ENCODE results near the gene KHNYN.

KHNYN gene

DNA sequence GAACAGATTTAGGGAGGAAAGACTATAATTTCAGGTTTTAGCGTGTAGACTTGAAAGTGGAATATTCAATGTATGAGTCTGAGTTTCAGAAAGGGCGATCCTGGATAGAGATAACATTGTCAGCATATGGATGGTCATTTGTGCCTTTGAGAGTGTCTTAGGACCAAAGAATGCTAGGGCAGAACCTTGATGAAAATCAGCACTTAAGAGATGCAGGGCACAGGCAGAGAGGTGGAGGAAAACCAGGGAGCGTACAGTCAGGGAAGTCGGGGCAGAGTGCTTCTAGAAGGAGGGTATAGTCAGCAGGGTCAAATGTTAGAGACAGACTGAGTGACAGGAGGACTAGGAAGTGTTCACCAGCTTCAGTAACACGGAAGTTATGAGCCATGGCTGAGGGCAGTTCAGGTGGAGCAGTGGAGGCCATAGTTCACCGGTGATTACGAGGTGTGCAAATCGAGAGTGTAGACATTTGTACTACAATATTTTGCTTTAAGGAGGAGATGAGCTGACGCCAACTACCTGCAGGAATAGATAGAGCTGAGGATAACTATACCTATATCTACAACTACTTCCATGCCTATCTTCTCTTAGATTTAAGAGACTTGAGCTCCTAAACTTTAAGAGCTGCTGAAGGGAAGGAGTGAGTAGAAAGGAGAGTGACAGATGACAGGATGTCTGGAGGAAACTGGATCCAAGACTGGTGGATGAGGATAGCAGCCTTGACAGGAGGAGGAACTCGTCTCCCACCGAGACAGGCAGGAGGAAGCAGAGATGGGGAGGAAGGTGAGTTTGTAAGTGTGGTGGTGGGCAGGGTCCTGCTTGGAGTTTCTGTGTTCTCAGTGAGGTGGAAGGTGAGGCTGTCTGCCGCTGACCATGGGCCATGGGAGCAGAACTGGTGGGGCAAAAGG lies 6.8 kb upstream of the KHNYN start:
- no peak for DNase-seq (ENCODE audit: low read depth)

DNA sequence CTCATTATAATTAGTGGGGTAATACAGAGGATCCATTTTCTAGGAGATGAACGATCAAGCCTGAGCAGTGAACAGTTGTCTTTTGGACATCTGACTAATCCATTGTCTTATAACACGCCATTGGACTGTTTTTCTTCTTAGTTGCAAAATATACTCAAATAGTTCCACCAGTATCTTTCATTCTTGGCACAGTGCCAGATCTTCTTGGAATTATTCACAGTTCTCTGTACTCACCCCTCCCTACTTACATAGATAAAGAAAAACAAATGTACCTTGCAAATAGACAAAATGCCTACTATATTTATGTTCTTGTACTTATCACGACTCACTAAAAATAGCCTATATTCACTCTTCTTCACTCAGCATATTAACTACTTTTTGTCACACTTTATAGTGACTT lies 4.0 kb upstream of the KHNYN start:
- DNase-seq (ENCODE audit: low read depth): no peak

DNA sequence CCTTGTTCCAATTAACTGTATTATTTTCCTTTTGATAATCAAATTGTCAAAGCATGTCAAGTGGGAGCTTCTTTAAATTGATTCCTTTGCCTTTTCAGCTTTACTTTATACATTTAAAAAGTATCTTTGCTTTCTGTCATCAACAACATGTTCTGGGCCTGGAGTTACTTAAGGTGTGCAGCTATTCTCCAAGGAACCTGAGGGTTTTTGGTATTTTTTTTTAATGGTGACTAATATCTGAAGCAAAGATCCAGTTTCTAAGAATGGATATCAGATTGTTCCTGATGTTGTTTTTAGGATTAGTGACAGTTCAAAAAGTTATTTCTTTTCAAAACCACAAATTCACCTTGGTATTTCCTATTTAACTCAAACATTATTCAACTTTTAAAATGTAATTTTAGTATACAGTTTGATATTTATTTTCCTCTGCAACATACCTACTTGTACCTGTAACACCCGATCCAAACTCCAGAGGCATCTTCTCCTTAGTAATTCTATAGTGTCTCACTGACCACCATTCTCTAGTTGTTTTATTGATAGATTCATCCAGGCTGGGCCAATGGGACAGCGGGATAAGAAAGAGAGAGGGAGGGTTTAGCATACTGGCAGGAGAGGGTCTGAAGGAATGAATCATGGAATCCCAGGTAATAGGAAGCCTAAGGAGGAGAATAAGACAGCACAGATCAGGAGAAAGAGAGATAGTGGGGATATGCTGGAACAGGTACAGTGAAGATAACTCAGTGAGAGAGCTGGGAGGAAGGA lies 3.4 kb upstream of the KHNYN start:
- DNase-seq (ENCODE audit: low read depth): no peak

DNA sequence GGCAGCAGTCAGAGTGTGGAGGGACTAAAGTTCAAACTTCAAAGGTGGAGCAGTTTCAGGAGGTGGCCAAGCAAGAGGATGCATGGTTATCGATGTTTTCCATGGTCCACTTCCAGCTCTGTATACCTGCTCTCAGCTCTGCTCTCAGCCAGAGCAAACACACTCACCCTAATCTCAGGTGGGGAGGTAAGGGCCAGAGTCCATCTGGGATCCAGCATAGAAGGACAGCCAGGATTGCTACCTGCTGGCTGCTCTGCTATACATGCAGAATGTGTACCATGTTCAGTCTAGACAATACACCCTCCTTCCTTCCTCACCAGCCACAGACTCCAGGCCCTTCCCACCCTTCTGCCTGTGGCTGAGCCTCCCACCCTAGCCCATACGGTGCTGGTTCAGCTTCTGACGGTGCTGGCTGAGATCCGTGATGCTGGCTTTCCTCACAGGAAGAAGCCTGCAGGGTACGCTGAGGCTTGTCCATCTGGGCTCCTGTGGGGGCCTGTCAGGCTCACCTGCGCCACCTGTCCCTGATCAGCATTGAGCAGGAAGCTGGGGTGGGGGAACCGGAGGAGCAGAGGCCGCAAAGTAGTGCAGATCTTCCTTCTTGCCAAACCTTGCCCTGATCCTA lies 2.7 kb upstream of the KHNYN start:
- DNase-seq (ENCODE audit: low read depth): no peak

DNA sequence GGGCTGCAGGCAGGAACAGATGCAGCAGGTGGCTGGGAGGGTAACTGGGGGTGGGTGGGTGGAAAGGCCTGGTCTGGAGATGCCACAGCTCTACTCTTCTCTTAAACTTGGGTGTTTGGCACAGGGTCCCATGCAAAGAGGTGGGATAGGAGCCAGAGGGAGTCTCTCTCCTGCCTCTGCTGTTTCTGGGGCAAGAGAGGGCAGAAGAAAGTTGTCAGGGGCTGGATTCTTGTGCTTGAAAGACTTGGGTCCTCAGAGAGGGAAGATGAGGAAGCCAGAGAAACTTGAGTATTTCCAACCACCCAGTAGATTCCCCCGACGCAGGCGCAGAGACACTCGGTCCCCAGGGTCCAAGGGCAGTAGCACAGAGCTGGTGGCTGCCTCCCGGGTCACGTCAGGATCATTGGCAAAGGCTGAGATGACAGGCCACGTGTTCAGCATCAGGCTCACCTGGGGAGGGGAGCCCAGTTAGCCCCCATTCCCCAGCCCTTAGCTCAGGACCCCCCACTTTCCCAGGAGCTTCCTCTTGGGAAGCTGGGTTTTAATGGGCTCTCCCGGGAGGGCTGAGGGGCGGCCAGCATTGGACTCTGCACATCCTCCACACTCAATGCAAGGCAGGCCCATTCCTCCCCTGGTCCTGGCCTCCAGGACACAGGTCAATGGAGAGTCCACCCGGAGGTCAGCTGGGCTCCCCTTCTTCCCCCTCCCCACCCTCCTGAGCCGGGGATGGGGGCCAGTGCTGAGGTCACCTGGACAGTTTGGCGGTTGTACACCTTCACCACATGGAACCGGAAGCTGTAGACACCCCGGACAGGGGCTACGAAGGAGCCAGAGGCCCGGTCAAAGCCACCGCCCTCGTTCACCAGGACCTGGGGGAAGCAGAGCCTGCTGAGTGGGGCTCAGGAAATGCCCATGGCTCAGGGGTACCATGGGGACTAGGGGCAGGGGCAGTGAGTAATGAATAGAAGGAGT lies 1.9 kb upstream of the KHNYN start:
- no peak for DNase-seq (ENCODE audit: low read depth)

DNA sequence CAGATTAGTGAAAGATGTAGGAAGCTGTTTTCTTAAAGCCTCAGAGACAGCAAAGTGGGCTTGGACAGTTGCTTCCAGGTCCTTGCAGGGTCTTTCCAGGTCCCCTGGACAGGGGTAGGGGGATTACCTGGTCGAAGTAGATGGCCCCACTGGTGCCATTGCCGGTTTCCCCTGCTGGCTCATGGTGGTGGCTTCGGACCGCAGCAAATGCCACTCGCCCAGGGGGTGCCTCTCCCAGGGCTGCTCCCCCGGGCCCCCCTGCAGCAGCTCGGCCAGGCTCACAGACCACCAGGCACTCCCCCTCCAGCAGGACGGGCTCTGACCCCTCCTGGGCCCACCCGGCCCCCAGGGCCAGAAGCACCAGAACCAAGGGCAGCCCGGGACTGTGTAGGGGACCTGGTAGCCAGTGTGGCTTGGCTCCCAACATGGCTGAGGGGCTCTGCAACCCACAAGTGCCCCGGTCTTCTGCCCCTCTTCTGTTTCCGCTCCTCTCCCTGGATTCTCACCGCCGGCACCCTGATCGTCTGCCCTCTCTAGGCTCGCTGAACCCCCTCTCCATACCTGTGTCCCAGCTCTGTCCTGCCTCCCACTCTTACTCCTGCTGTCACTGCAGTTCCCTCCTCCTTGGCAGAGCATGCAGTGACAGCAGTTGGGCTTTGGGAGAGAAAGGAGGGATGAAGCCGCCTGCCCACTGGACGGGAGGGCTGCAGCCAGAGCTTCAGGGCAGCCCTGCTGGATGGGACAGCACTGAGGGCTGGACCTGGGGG lies 943 bp upstream of the KHNYN start:
- no peak for DNase-seq (ENCODE audit: low read depth)

DNA sequence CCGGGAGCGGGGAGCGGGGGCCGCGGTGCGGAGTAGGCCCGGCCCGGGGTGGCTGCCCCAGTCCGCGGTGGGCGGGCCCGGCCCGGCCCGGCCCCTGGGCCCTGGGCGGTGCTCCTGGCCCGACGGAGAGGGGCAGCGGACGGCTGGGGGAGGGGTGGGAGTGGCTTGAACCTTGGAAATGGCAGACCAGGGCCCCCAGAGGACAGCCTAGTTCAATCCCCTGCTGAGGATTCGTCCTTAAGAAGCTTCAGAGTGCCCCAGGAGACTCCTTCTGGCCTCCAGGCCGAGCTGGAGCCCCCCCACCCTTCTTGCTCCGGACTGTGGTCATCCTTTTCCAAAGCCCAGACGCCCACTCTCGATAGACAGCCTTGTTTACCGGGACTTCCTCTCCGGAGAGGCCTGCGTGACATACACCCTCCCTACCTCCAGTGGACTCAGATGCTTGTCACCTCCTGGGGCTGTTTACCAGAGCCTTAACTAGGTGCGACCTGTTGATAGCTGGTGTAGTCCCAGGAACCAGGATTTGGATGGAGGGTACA lies 458 bp downstream of the KHNYN start:
- DNase-seq (ENCODE audit: low read depth): peak; percentile 34

DNA sequence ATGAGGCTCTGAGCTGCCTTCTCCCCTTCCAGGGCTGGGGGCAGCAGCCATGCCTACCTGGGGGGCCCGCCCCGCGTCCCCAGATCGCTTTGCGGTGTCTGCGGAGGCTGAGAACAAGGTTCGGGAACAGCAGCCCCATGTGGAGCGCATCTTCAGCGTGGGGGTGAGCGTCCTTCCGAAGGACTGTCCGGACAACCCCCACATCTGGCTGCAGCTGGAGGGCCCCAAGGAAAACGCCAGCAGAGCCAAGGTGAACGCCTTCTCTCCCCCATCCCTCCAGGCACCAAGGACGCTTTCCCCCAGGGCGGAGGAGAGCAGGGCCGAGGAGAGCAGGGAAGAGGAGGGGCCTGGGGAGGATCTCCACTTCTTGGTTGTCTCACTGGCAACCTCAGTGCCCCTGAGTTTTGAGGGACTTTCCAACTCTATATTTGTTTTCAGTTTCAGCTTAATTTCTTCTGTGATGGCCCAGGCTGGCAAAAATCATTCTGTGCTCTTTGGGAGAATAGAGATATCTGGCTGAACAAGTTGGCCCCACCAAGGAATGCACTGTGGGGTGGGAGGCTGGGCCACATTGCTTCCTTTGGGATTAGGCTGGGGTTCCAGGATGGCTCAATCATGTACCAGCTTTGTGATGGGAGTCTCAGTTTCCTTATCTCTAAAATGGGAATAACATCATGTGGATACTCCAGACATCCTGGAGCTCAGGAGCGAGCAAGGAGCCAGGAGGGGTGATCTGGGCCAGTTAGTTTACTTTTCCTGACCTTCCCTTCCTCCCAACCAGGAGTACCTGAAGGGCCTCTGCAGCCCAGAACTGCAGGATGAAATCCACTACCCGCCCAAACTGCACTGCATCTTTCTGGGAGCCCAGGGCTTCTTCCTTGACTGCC lies 1.2 kb downstream of the KHNYN start:
- peak; percentile 69 for DNase-seq (ENCODE audit: low read depth)

DNA sequence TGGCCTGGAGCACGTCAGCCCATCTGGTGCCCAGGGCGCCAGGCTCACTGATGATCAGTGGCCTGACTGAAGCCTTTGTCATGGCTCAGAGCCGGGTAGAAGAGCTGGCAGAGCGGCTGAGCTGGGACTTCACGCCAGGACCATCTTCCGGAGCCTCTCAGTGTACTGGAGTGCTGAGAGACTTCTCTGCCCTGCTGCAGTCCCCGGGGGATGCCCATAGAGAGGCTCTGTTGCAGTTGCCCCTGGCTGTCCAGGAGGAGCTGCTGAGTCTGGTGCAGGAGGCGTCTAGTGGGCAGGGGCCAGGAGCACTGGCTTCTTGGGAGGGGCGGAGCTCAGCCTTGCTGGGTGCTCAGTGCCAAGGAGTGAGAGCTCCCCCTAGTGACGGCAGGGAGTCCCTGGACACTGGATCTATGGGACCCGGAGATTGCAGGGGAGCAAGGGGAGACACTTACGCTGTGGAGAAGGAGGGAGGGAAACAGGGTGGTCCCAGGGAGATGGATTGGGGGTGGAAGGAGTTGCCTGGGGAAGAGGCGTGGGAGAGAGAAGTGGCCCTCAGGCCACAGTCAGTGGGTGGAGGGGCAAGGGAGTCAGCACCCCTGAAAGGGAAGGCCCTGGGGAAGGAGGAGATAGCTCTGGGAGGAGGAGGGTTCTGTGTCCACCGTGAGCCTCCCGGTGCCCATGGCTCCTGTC lies 2.0 kb downstream of the KHNYN start:
- peak; percentile 82 for DNase-seq (ENCODE audit: low read depth)

DNA sequence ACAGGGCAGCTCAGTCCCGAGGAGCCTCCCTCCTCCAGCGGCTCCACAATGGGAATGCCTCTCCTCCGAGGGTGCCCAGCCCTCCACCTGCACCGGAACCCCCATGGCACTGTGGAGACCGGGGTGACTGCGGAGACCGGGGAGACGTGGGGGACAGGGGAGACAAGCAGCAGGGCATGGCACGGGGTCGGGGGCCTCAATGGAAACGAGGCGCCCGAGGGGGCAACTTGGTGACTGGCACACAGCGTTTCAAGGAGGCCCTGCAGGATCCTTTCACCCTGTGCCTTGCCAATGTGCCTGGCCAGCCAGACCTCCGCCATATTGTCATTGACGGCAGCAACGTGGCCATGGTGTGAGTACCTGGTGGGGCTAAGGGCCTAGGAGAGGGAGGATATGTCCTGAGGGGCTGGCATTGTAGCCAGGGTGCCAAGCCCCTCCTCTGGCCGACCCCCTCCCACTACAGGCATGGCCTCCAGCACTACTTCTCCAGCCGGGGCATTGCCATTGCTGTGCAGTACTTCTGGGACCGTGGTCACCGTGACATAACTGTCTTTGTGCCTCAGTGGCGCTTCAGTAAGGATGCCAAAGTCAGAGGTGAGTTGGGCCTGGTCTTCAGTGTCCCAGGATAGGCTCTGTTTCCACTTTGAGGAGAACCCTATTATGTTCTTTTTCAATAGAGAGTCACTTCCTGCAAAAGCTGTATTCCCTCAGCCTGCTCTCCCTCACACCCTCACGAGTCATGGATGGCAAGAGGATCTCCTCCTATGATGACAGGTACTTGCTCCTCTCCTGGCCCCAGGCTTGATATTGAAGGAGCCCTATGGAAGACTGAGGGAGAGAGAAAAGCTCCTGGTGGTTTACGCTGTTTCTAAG lies 2.7 kb downstream of the KHNYN start:
- DNase-seq (ENCODE audit: low read depth): no peak

DNA sequence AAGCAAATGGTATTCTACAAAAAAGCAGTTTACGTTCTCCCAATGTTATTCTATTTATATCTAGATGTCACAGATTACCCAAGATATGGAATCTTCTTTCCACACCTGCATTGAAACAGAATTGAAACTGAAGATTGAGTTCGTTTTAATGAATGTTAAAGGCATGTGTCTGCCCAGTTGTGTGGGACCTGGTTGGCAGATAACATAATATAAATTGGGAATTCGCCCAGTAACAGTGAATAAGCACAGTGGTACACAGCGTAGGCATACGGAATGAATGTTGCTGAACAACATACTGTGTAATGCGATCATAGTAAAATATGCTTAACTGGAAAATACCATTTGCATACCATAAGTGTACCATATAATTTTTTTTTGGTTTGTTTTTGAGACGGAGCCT lies 4.3 kb downstream of the KHNYN start:
- no peak for DNase-seq (ENCODE audit: low read depth)

DNA sequence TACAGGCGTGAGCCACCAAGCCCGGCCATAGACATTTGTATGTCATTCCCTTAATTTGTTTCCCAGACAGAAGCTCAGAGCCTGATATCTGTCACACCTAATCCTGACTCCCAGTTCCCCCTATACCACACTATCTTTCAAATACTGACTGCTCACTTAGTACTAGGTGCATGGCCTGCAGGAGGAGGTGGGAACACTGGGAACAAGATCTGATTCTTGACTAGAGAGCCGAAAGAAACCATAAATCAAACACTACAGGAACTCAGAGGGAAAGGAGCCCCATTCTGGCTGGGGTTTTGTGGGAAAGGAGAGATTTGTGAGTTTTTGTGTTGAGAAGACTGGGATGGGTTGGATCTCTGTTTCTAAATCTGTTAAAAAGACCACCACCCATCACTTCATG lies 4.9 kb downstream of the KHNYN start:
- no peak for DNase-seq (ENCODE audit: low read depth)

DNA sequence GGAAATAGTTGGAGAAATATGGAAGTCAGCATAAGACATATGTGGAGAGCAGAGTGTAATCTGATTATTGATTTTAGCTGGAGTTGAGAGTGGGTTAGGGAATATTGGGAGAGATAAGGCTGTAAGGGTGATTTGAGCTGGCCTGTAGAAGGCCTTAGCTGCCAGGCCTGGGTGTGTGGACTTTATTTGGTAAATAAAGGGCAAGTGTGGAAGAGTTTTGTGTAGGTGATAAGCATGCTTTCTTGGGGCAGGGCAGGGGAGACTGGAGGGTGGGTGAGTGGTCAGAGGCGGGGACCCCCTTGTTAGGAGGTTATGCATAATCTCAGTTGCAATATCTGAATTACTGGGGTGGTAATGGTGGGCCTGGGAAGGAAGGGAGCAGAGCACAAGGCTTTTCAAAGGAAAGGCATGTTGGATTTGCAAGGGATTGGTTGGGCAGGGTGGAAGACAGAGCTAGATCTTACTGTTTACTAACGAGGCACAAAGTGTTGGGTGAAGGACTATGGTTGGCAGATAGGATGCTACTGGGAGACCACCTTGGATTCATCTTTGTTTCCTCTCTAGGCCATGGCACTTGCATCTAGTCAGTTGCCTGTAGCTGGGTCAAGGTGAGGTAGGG lies 5.5 kb downstream of the KHNYN start:
- DNase-seq (ENCODE audit: low read depth): no peak

DNA sequence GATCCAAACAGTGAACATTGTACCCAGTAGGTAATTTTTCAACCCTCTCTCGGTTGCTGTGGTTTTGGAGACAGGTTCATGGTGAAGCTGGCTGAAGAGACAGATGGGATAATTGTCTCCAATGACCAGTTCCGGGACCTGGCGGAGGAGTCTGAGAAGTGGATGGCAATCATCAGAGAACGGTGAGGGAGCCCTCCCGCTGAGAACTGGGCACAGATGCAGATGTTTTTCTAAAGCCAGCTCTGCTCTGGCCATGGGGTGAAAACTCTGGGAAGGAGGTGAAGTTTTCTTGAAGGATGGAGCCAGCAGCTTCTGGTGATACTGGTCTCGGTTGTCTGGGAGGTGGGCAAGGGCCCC lies 6.2 kb downstream of the KHNYN start:
- DNase-seq (ENCODE audit: low read depth): no peak

DNA sequence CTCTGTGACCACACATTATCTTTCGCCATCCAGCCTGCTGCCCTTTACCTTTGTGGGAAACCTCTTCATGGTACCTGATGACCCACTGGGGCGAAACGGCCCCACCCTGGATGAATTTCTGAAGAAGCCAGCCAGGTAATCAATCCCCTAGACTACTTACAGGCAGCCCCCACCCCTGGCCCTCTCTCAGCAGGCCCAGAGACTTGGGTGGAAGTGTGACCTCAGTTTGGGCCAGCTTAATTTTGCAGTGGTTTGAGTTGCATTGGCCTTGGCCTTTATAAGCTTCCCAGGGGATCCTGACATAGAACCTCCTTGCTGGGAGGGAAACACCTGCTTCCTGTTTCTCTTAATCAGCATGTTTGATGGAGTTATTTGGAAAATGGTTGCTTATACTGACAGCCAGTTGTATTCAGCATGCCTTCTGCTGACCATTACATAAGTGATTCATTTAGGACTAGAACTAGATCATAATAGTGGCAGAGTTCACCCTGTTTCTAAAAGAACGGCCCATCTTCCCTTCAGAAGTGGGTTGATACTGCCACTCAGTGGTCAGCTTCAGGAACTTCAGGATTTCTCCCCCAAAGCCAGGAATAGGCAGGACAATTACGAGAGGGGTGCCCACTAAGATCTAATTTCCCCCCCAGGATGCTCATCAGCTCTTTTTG lies 6.7 kb downstream of the KHNYN start:
- no peak for DNase-seq (ENCODE audit: low read depth)

DNA sequence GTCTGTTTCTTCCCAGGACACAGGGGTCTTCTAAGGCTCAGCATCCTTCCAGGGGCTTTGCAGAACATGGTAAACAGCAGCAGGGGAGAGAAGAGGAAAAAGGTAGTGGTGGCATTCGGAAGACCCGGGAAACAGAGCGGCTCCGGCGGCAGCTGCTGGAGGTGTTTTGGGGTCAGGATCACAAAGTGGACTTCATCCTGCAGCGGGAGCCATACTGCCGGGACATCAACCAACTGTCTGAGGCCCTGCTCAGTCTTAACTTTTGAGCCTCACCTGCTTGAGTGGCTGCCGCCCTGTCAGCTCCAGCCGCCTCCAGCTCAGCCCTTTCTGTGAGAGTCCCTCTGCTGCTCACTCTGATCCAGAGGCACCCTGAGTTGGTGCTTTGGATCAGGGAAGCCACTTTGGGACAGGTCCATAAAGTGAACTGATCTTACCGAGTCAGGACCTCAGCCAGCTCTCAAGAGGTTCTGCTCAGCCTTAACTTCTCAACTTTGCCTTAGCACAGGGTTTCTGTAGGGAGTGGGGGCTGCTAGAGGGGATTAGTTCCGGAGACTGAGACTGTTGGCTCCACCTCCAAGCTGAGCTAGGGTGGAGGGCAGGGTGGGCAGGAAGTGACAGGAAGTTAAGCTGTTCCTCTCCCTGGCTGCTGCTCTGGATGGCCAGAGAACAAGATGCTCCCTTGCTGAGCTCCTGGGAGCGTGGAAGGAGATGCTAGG lies 7.4 kb downstream of the KHNYN start:
- no peak for DNase-seq (ENCODE audit: low read depth)

DNA sequence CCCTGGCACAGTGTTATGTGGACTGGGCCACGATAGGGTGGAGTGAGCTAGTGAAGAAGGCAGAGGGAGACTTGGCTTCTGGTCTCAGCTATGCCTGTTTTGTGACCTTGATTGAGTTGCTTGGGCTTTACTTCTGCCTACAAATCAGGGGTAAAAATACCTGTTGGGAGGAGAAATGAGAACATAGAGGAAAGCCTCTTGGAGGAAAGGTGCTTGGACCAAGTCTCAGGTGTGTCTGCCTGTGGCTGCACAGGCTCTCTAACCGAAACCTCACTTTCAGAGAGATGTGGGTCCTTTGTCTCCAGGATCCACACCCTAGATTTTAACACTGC lies 7.9 kb downstream of the KHNYN start:
- DNase-seq (ENCODE audit: low read depth): no peak

All from activated T-cell treated with anti-CD3 and anti-CD28 coated beads for 24 hours (primary cell).